IMR-90 (cell line): ENCODE results near the gene ITIH6. TPM values are rescaled to one million over a fixed set of nuclear protein-coding genes. Genes with fewer than 3 reads are reported as not detected.

Experiments used
- ATAC-seq: fragments of 200-7000 bp; cut with Tn5 transposase; 2 replicates; pipeline ENCODE4 v1.9.1; 2020; ENCODE audit warnings: low read depth, mild to moderate bottlenecking, moderate library complexity
- BruUV-seq: library from RNA; stranded (reverse); fragments of 400-500 nt; replicated peaks from 2 replicates; lab custom pipeline; 2021; lab: Mats Ljungman, UMichigan
- CTCF ChIA-PET: fragments of 300-600 bp; formaldehyde crosslinking; extraction: SDS; loops from one replicate; lab custom pipeline; 2021; ENCODE audit warnings: antibody characterized with exemption; lab: Yijun Ruan, JAX
- POLR2A ChIA-PET: fragments of 300-600 bp; sonication (Branson Sonifier 250); formaldehyde crosslinking; loops from one replicate; lab custom pipeline; 2022; ENCODE audit warnings: antibody characterized with exemption; ENCODE audit not compliant: unreplicated experiment; lab: Charles Lee
- DNase-seq: peaks from one replicate; pipeline ENCODE4 v3.0.0; 2013
- H2AFZ ChIP-seq: replicated peaks from 2 replicates; pipeline ENCODE3; 2013; ENCODE audit warnings: low read length, mild to moderate bottlenecking; ENCODE audit not compliant: poor library complexity
- H2AK5ac ChIP-seq: 2 replicates; pipeline ENCODE4 v1.6.1; 2013; ENCODE audit warnings: low read depth, low read length, inconsistent platforms
- H2AK9ac ChIP-seq: replicated peaks from 2 replicates; pipeline ENCODE3; 2013; ENCODE audit warnings: mild to moderate bottlenecking, low read depth, low read length, moderate library complexity; ENCODE audit not compliant: poor library complexity
- H2BK120ac ChIP-seq: 2 replicates; pipeline ENCODE4 v1.6.1; 2013; ENCODE audit warnings: low read depth, low read length, inconsistent platforms
- H2BK15ac ChIP-seq: 3 replicates; pipeline ENCODE4 v1.6.1; 2013; ENCODE audit warnings: low read depth, low read length, inconsistent platforms
- H2BK20ac ChIP-seq: 2 replicates; pipeline ENCODE4 v1.6.1; 2013; ENCODE audit warnings: low read depth, mild to moderate bottlenecking, inconsistent platforms, low read length, moderate library complexity
- H2BK5ac ChIP-seq: 2 replicates; pipeline ENCODE4 v1.6.1; 2013; ENCODE audit warnings: mild to moderate bottlenecking, low read depth, low read length, inconsistent platforms; ENCODE audit not compliant: poor library complexity, severe bottlenecking
- H3K14ac ChIP-seq: replicated peaks from 2 replicates; pipeline ENCODE4 v1.6.1; 2013; ENCODE audit warnings: low read depth, low read length, inconsistent platforms
- H3K18ac ChIP-seq: 2 replicates; pipeline ENCODE4 v1.6.1; 2013; ENCODE audit warnings: low read depth, low read length, control low read depth
- H3K23ac ChIP-seq: 2 replicates; pipeline ENCODE4 v1.6.1; 2013; ENCODE audit warnings: low read depth, low read length, inconsistent platforms
- H3K27ac ChIP-seq: 2 replicates; pipeline ENCODE4 v1.5.1; 2013; ENCODE audit warnings: mild to moderate bottlenecking, control low read depth, low read length; ENCODE audit not compliant: insufficient read depth
- H3K27me3 ChIP-seq: 2 replicates; pipeline ENCODE4 v1.6.1; 2013; ENCODE audit warnings: low read length; ENCODE audit not compliant: control insufficient read depth, insufficient read depth
- H3K36me3 ChIP-seq: 2 replicates; pipeline ENCODE4 v1.6.1; 2013; ENCODE audit warnings: low read length, mixed read lengths; ENCODE audit not compliant: control insufficient read depth, insufficient read depth
- H3K4ac ChIP-seq: 2 replicates; pipeline ENCODE4 v1.6.1; 2013; ENCODE audit warnings: low read depth, low read length, inconsistent platforms
- H3K4me1 ChIP-seq: 2 replicates; pipeline ENCODE4 v1.6.1; 2013; ENCODE audit warnings: low read length, mixed read lengths; ENCODE audit not compliant: control insufficient read depth, insufficient read depth
- H3K4me2 ChIP-seq: 2 replicates; pipeline ENCODE4 v1.6.1; 2013; ENCODE audit warnings: low read depth, mild to moderate bottlenecking, control low read depth, low read length, moderate library complexity
- H3K4me3 ChIP-seq: 2 replicates; pipeline ENCODE4 v1.5.1; 2013; ENCODE audit warnings: low read depth, mild to moderate bottlenecking, control low read depth, low read length, moderate library complexity; ENCODE audit not compliant: insufficient read depth
- H3K56ac ChIP-seq: 2 replicates; pipeline ENCODE4 v1.6.1; 2013; ENCODE audit warnings: low read length, inconsistent platforms; ENCODE audit not compliant: insufficient read depth; ENCODE audit errors: extremely low read depth
- H3K79me1 ChIP-seq, 2 experiments: 2 replicates each; pipeline ENCODE4 v1.6.1; 2013; ENCODE audit warnings: low read length in 2 of 2, inconsistent platforms in 1 of 2, low read depth in 1 of 2
- H3K9ac ChIP-seq: 2 replicates; pipeline ENCODE4 v1.6.1; 2013; ENCODE audit warnings: low read depth, low read length, control low read depth
- H3K9me1 ChIP-seq: 2 replicates; pipeline ENCODE4 v1.6.1; 2013; ENCODE audit warnings: low read length, inconsistent platforms; ENCODE audit not compliant: insufficient read depth
- H3K9me3 ChIP-seq: 2 replicates; pipeline ENCODE4 v1.6.1; 2013; ENCODE audit warnings: low read length; ENCODE audit not compliant: control insufficient read depth, insufficient read depth
- H4K20me1 ChIP-seq: 2 replicates; pipeline ENCODE4 v1.6.1; 2013; ENCODE audit warnings: low read length, inconsistent platforms; ENCODE audit not compliant: insufficient read depth
- H4K5ac ChIP-seq: 2 replicates; pipeline ENCODE4 v1.6.1; 2013; ENCODE audit warnings: mild to moderate bottlenecking, low read depth, low read length, control low read depth
- H4K8ac ChIP-seq, 2 experiments: 2 replicates each; pipeline ENCODE4 v1.6.1; 2013; ENCODE audit warnings: low read depth in 2 of 2, low read length in 2 of 2, control low read depth in 1 of 2, inconsistent platforms in 1 of 2
- H4K91ac ChIP-seq: 2 replicates; pipeline ENCODE4 v1.6.1; 2013; ENCODE audit warnings: low read depth, low read length, inconsistent platforms; ENCODE audit not compliant: insufficient read depth
- MAFK ChIP-seq: IDR thresholded peaks from 2 replicates; pipeline ENCODE4 v1.6.1; 2012; ENCODE audit warnings: low read depth, low read length, improper control_type of control experiment
- RFX5 ChIP-seq: IDR thresholded peaks from 2 replicates; pipeline ENCODE4 v1.8.0; 2012; ENCODE audit warnings: low read depth, mild to moderate bottlenecking, low read length, moderate library complexity
- WGBS, 2 experiments: methylation state at CpG; one replicate each; pipeline versions ENCODE4 v1.1.5 to v1.1.7; 2013; ENCODE audit warnings: missing lambda C conversion rate in 2 of 2; ENCODE audit not compliant: insufficient read length in 1 of 2; ENCODE audit errors: extremely low coverage in 2 of 2; 5-methylcytosine and 5-hydroxymethylcytosine counted together
- dilution Hi-C: fragments of 300-500 bp; cut with HindIII; formaldehyde crosslinking; loops from one replicate; pipeline ENCODE4 v1.14.3; 2018; ENCODE audit warnings: low sequenced_read_pairs; ENCODE audit not compliant: unreplicated experiment
- in situ Hi-C: fragments of 300-500 bp; cut with MboI; formaldehyde crosslinking; loops from 3 replicates; pipeline ENCODE4 v1.14.3; 2019; ENCODE audit warnings: low sequenced_read_pairs, inconsistent platforms, mixed read lengths
- intact Hi-C: fragments of 100-400 bp; cut with micrococcal nuclease; formaldehyde crosslinking; loops from 2 replicates; pipeline ENCODE4 v1.10.0; 2022
- polyA plus RNA-seq, 3 experiments: library from polyadenylated mRNA; depleted of rRNA; stranded (reverse); fragments of >200 nt; gene quantifications; 2 replicates each; pipeline ENCODE4 v1.2.3, GENCODE V29; 2012; ENCODE audit warnings: low replicate concordance in 1 of 3
- total RNA-seq: library from RNA; depleted of rRNA; stranded (reverse); fragments of >200 nt; gene quantifications from 2 replicates; pipeline ENCODE4 v1.2.3, GENCODE V29; 2012

The ITIH6 gene
- total and polyA plus RNA-seq, 2 of the 4 experiments (the other 2 are of a cell fraction): not detected

DNA sequence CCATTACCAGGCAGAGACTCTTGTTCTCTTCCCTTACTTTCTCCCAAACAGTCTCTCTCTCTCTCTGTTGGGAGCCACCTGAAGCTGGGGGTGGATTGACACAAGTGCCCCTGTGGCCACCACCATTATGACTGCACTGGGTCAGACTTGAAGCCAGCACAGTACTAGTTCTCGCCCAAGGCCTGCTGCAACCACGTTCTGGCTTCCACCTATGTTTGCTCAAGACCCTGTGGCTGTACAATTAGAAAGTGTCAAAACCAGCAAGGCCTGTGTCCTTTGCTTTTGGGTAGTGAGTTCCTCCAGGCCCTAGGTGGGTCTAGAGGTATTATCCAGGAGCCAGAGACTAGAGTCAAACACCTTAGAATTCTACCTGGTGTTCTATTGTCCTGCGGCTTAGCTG is 40.5 kb upstream of the ITIH6 start:
- Histone ChIP-seq H3K36me3 (no peaks in the 10 kb centered on the region), H2BK20ac (no peak overlapping the region), H3K9me3 (no peaks in the 10 kb centered on the region), H2AK5ac (no peak overlapping the region), H4K20me1 (no peaks in the 10 kb centered on the region), H3K18ac (no peak overlapping the region), H4K8ac (no peak overlapping the region), H2BK15ac (no peak overlapping the region), H3K23ac (no peak overlapping the region), H3K79me1 (no peaks in the 10 kb centered on the region), H2BK120ac (no peak overlapping the region), H3K27me3 (peaks cover 7% of the 10 kb centered on the region), H3K4me3 (no peak overlapping the region), H3K4me2 (no peak overlapping the region), H2BK5ac (no peak overlapping the region), H3K56ac (no peak overlapping the region), H3K27ac (no peak overlapping the region), H3K14ac (no peak overlapping the region), H4K5ac (no peak overlapping the region), H2AK9ac (no peak overlapping the region), H3K4me1 (no peaks in the 10 kb centered on the region), H2AFZ (no peak overlapping the region), H3K9ac (no peak overlapping the region), H4K91ac (no peak overlapping the region), H3K4ac (no peak overlapping the region), H3K9me1 (no peaks in the 10 kb centered on the region)
- BruUV-seq: no TSS peak
- WGBS, 2 experiments: no CpG with 5 or more reads among the region's 3 CpGs
- ATAC-seq: no peak
- intact Hi-C loops: no loop called here
- no peak for DNase-seq
- POLR2A ChIA-PET: no interaction called here
- CTCF ChIA-PET: interaction anchor here (0.6 kb wide), 1 partner anchor 62 kb away, joined by 3 read pairs; no protein-coding TSS in a partner anchor
- no peak for TF ChIP-seq MAFK
- no peak for TF ChIP-seq RFX5
- in situ Hi-C loops: no loop called here
- dilution Hi-C loops: no loop called here
